ENCODE data around the gene CEMIP2. TPM values are rescaled to one million over a fixed set of nuclear protein-coding genes. Genes with fewer than 3 reads are reported as not detected.

The CEMIP2 gene
- total RNA-seq, 4 donors from 2014 or later = 7.6 to 34.5 (median 12.3) TPM

GRCh38 chr9:71783120-71783523 is 14.8 kb upstream of the CEMIP2 start:
- Histone ChIP-seq H3K27ac (peak overlapping the region; percentile 35 to 53 (median 46)), H3K36me3 (no peaks in the 10 kb centered on the region), H3K4me3 (no peak overlapping the region), H3K9me3 (no peaks in the 10 kb centered on the region), H3K27me3 (no peaks in the 10 kb centered on the region), H3K4me1 (peaks cover 0 to 14% (median 0%) of the 10 kb centered on the region in 3 donors)
- peak in 1 of 4 donors; percentile 63 for TF ChIP-seq POLR2A (IDR thresholded peaks at IDR 0.05)
- TF ChIP-seq CTCF (IDR thresholded peaks at IDR 0.05) = no peak
- intact Hi-C loops (cut with DNase I) = no loop called here
- DNase-seq = no peak
- WGBS, 2 donors = 23 to 25% methylated on average over 7 to 9 of the region's 9 CpGs

- Histone ChIP-seq H3K27ac (peak overlapping the region in 1 of 4 donors; percentile 53), H3K4me1 (peaks cover 0 to 14% (median 0%) of the 10 kb centered on the region in 3 donors), H3K27me3 (no peaks in the 10 kb centered on the region), H3K9me3 (no peaks in the 10 kb centered on the region), H3K4me3 (no peak overlapping the region), H3K36me3 (no peaks in the 10 kb centered on the region)
- intact Hi-C loops (cut with DNase I) = no loop called here
- no peak for DNase-seq
- no peak for TF ChIP-seq CTCF (IDR thresholded peaks at IDR 0.05)
- TF ChIP-seq POLR2A (IDR thresholded peaks at IDR 0.05) = no peak
Observed at GRCh38 chr9:71781391-71781790, 13.1 kb upstream of the CEMIP2 start.

- H3K9me3 ChIP-seq = no peaks in the 10 kb centered on the region
- no peaks in the 10 kb centered on the region for H3K27me3 ChIP-seq
- intact Hi-C loops (cut with DNase I) = no loop called here
- H3K27ac ChIP-seq = no peak overlapping the region
- no peak overlapping the region for H3K4me3 ChIP-seq
- WGBS, 2 donors = 55 to 81% methylated on average over 3 of the region's 3 CpGs
- no peaks in the 10 kb centered on the region for H3K36me3 ChIP-seq
- DNase-seq = no peak
- no peak for TF ChIP-seq CTCF (IDR thresholded peaks at IDR 0.05)
- no peak for TF ChIP-seq POLR2A (IDR thresholded peaks at IDR 0.05)
- H3K4me1 ChIP-seq = peaks cover 0 to 14% (median 0%) of the 10 kb centered on the region in 3 donors
Observed at GRCh38 chr9:71780953-71781352, 12.6 kb upstream of the CEMIP2 start.

GRCh38 chr9:71778085-71778484 is 9.8 kb upstream of the CEMIP2 start:
- H3K27me3 ChIP-seq = peaks cover 0 to 1% (median 0%) of the 10 kb centered on the region in 4 donors
- no peaks in the 10 kb centered on the region for H3K9me3 ChIP-seq
- 80% methylated on average over 5 of the region's 5 CpGs for WGBS, 2 donors
- intact Hi-C loops (cut with DNase I) = no loop called here
- H3K4me1 ChIP-seq = peaks cover 0 to 7% (median 0%) of the 10 kb centered on the region in 3 donors
- TF ChIP-seq CTCF (IDR thresholded peaks at IDR 0.05) = no peak
- TF ChIP-seq POLR2A (IDR thresholded peaks at IDR 0.05) = no peak
- no peak for DNase-seq
- H3K36me3 ChIP-seq = no peaks in the 10 kb centered on the region
- H3K27ac ChIP-seq = no peak overlapping the region
- H3K4me3 ChIP-seq = no peak overlapping the region

DNA sequence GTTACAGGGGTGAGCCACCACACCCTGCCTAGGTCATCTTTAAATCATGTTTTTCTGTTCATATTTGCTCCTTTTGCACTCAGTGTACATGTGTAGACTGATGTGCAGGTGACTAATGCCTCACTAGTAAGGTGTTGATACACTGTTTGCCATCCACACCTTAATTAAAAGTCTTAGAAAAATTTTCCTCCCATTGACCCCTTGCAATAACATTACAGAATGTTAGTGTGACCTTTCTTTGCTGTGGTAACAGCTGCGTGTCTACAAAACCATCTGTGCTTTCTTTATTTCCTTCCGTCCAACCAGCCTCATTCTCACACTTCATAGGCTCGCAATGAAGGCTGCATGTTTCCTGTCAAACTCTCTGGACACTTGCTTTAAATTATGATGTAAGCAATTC is 6.6 kb upstream of the CEMIP2 start:
- TF ChIP-seq CTCF (IDR thresholded peaks at IDR 0.05) = no peak
- TF ChIP-seq POLR2A (IDR thresholded peaks at IDR 0.05) = no peak
- 48 to 54% methylated on average over 3 of the region's 3 CpGs for WGBS, 2 donors
- no peak overlapping the region for H3K27ac ChIP-seq
- peaks cover 0 to 13% (median 0%) of the 10 kb centered on the region in 4 donors for H3K27me3 ChIP-seq
- intact Hi-C loops (cut with DNase I) = loop anchor here (5.0 kb wide), 1 partner anchor 173 kb away; no protein-coding TSS in a partner anchor
- H3K4me1 ChIP-seq = peaks cover 0 to 4% (median 4%) of the 10 kb centered on the region in 3 donors
- no peaks in the 10 kb centered on the region for H3K9me3 ChIP-seq
- no peak overlapping the region for H3K4me3 ChIP-seq
- DNase-seq = no peak
- H3K36me3 ChIP-seq = no peaks in the 10 kb centered on the region
